CD8-positive, alpha-beta memory T cell (primary cell): Measurements from ENCODE around the gene ADGRB3. TPM values are rescaled to one million over a fixed set of nuclear protein-coding genes. Genes with fewer than 3 reads are reported as not detected.

Experiments used
- CTCF ChIA-PET: fragments of 350-600 bp; sonication (Branson Sonifier 250); formaldehyde crosslinking; loops from one replicate; lab custom pipeline; 2021; ENCODE audit warnings: antibody characterized with exemption; lab: Charles Lee
- POLR2A ChIA-PET: fragments of 350-600 bp; sonication (Branson Sonifier 250); formaldehyde crosslinking; loops from one replicate; lab custom pipeline; 2021; ENCODE audit warnings: antibody characterized with exemption; lab: Charles Lee
- DNase-seq, 5 donors: peaks; one replicate each; pipeline versions ENCODE4 v3.0.0 to v3.0.0-alpha.2; 2020 to 2022; ENCODE audit warnings: mixed read lengths in 1 of 5
- H3K27ac ChIP-seq: one replicate; pipeline ENCODE4 v1.7.0; 2013; ENCODE audit warnings: low read depth, mild to moderate bottlenecking, low read length, moderate library complexity
- H3K27me3 ChIP-seq: 2 replicates; pipeline ENCODE4 v1.7.0; 2013; ENCODE audit warnings: low read length, mild to moderate bottlenecking; ENCODE audit not compliant: insufficient read depth, poor library complexity, severe bottlenecking
- H3K36me3 ChIP-seq: 2 replicates; pipeline ENCODE4 v1.7.0; 2013; ENCODE audit warnings: mild to moderate bottlenecking, low read length, moderate library complexity; ENCODE audit not compliant: insufficient read depth
- H3K4me1 ChIP-seq: 2 replicates; pipeline ENCODE4 v1.7.0; 2013; ENCODE audit warnings: mild to moderate bottlenecking, low read length, moderate library complexity; ENCODE audit not compliant: insufficient read depth
- H3K4me3 ChIP-seq: 2 replicates; pipeline ENCODE4 v1.7.0; 2013; ENCODE audit warnings: mild to moderate bottlenecking, low read length
- H3K9me3 ChIP-seq: 2 replicates; pipeline ENCODE4 v1.7.0; 2013; ENCODE audit warnings: mild to moderate bottlenecking, low read length
- H3K27ac Mint-ChIP-seq, 8 donors: one replicate each; pipeline ENCODE4 v1.8.0; 2020 to 2021; ENCODE audit warnings: mixed read lengths in 8 of 8, mild to moderate bottlenecking in 6 of 8, inconsistent platforms in 3 of 8, moderate library complexity in 3 of 8
- H3K27me3 Mint-ChIP-seq, 2 donors: one replicate each; pipeline ENCODE4 v1.8.0; 2020 to 2021; ENCODE audit warnings: mixed read lengths in 2 of 2, mild to moderate bottlenecking in 1 of 2, moderate library complexity in 1 of 2
- H3K36me3 Mint-ChIP-seq, 3 donors: one replicate each; pipeline ENCODE4 v1.8.0; 2020 to 2021; ENCODE audit warnings: mixed read lengths in 3 of 3, inconsistent platforms in 1 of 3, mild to moderate bottlenecking in 1 of 3
- H3K4me1 Mint-ChIP-seq, 3 donors: one replicate each; pipeline ENCODE4 v1.8.0; 2020 to 2021; ENCODE audit warnings: mixed read lengths in 3 of 3, inconsistent platforms in 1 of 3, mild to moderate bottlenecking in 1 of 3
- H3K4me3 Mint-ChIP-seq, 7 donors: one replicate each; pipeline ENCODE4 v1.8.0; 2020 to 2021; ENCODE audit warnings: mixed read lengths in 7 of 7, mild to moderate bottlenecking in 6 of 7, moderate library complexity in 4 of 7, inconsistent platforms in 2 of 7
- H3K9me3 Mint-ChIP-seq, 5 donors: one replicate each; pipeline ENCODE4 v1.8.0; 2020 to 2022; ENCODE audit warnings: mixed read lengths in 5 of 5, mild to moderate bottlenecking in 3 of 5, moderate library complexity in 2 of 5, inconsistent platforms in 1 of 5
- polyA plus RNA-seq: library from polyadenylated mRNA; unstranded; fragments of 300-500 nt; fragmentation: Illumina TruSeq; gene quantifications from one replicate; pipeline ENCODE4 v1.2.3, GENCODE V29; 2021
- total RNA-seq, 2 experiments: library from RNA; stranded (reverse); gene quantifications; one replicate each; pipeline ENCODE4 v1.2.3, GENCODE V29; 2021

ADGRB3 gene
- total and polyA plus RNA-seq, 3 experiments from 2014 or later = not detected

GRCh38 chr6:68834551-68834950, 199.5 kb downstream of the ADGRB3 start:
- Histone ChIP-seq H3K4me1 (no peaks in the 10 kb centered on the region), H3K36me3 (no peaks in the 10 kb centered on the region), H3K4me3 (no peak overlapping the region), H3K27ac (no peak overlapping the region), H3K9me3 (no peaks in the 10 kb centered on the region), H3K27me3 (no peaks in the 10 kb centered on the region)
- H3K27me3 Mint-ChIP-seq = peaks cover 0 to 3% of the 10 kb centered on the region in 2 donors
- H3K4me3 Mint-ChIP-seq = no peak overlapping the region
- H3K36me3 Mint-ChIP-seq = no peaks in the 10 kb centered on the region
- H3K4me1 Mint-ChIP-seq = no peaks in the 10 kb centered on the region
- H3K27ac Mint-ChIP-seq = no peak overlapping the region
- no peak for DNase-seq
- ChIA-PET POLR2A (no interaction called here), CTCF (no interaction called here)
- peaks cover 0 to 17% (median 2%) of the 10 kb centered on the region in 5 donors for H3K9me3 Mint-ChIP-seq

DNA sequence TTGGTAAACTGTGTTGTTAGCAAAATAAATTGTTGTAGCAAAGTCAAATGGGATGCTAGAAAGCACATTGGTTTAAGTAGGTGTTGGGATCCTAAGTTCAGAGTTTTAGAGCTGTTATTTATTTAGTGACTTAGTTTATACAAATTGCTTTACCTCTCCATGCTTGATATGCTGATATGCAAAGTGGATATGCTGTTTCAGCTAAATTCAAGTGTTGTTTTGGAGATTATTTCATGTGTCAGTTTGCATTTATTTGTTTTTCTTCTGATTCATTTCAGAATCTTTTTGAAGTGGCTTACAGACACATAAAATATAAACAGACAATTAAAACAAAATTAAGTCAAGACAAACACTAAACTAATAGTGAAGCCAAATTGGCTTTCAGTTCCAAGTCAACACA, 203.5 kb downstream of the ADGRB3 start:
- no peaks in the 10 kb centered on the region for H3K27me3 Mint-ChIP-seq
- H3K27ac Mint-ChIP-seq = no peak overlapping the region
- CTCF ChIA-PET = no interaction called here
- no peaks in the 10 kb centered on the region for H3K9me3 ChIP-seq
- H3K4me3 Mint-ChIP-seq = no peak overlapping the region
- H3K4me3 ChIP-seq = no peak overlapping the region
- peaks cover 0 to 22% (median 8%) of the 10 kb centered on the region in 5 donors for H3K9me3 Mint-ChIP-seq
- DNase-seq = no peak
- no peaks in the 10 kb centered on the region for H3K4me1 Mint-ChIP-seq
- H3K4me1 ChIP-seq = no peaks in the 10 kb centered on the region
- H3K36me3 Mint-ChIP-seq = no peaks in the 10 kb centered on the region
- POLR2A ChIA-PET = no interaction called here
- no peaks in the 10 kb centered on the region for H3K27me3 ChIP-seq
- no peaks in the 10 kb centered on the region for H3K36me3 ChIP-seq
- H3K27ac ChIP-seq = no peak overlapping the region

DNA sequence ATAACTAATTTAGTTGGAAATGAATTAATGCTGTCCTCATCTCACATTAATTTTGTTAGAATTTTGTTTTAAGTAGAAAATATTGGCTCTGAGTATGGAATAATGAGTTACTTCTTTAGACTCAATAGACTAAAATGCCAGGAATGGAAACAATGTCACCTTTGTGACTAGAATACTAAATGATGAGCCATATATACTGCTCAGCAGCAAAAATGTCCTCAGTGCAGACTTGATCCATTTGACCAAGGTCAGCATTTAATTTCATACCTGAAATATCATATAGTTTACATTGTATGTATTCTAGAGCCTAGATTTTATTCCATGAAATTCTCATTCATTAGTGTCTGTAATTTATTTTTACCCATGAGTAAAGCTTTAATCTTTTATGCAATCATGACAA, 217.7 kb downstream of the ADGRB3 start:
- Mint-ChIP-seq H3K27ac (no peak overlapping the region), H3K27me3 (no peaks in the 10 kb centered on the region), H3K4me1 (no peaks in the 10 kb centered on the region), H3K4me3 (no peak overlapping the region), H3K36me3 (no peaks in the 10 kb centered on the region), H3K9me3 (peaks cover 0 to 9% (median 4%) of the 10 kb centered on the region in 5 donors)
- ChIA-PET POLR2A (no interaction called here), CTCF (no interaction called here)
- Histone ChIP-seq H3K4me3 (no peak overlapping the region), H3K9me3 (no peaks in the 10 kb centered on the region), H3K36me3 (no peaks in the 10 kb centered on the region), H3K27me3 (no peaks in the 10 kb centered on the region), H3K4me1 (no peaks in the 10 kb centered on the region), H3K27ac (no peak overlapping the region)
- DNase-seq = no peak

DNA sequence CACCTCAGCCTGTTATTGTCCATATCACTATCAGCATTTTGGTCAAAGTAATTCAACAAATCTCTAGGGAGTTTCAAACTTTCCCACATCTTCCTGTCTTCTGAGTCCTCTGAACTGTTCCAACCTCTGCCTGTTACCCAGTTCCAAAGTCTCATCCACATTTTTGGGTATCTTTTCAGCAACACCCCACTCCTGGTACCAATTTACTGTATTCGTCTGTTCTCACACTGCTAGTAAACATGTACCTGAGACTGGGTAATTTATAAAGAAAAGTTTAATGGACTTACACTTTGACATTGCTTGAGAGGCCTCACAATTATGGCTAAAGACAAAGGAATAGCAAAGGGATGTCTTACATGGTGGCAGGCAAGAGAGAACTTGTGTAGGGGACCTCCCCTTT, 224.2 kb downstream of the ADGRB3 start:
- Mint-ChIP-seq H3K4me1 (no peaks in the 10 kb centered on the region), H3K4me3 (no peak overlapping the region), H3K27me3 (no peaks in the 10 kb centered on the region), H3K36me3 (no peaks in the 10 kb centered on the region), H3K9me3 (peaks cover 9 to 34% (median 12%) of the 10 kb centered on the region in 5 donors), H3K27ac (no peak overlapping the region)
- Histone ChIP-seq H3K27ac (no peak overlapping the region), H3K4me1 (no peaks in the 10 kb centered on the region), H3K36me3 (no peaks in the 10 kb centered on the region), H3K4me3 (no peak overlapping the region), H3K27me3 (no peaks in the 10 kb centered on the region), H3K9me3 (no peaks in the 10 kb centered on the region)
- ChIA-PET CTCF (no interaction called here), POLR2A (no interaction called here)
- no peak for DNase-seq

GRCh38 chr6:68868646-68869045, 233.6 kb downstream of the ADGRB3 start:
- no peak overlapping the region for H3K4me3 Mint-ChIP-seq

GRCh38 chr6:68873236-68873635, 238.2 kb downstream of the ADGRB3 start:
- Histone ChIP-seq H3K9me3 (no peaks in the 10 kb centered on the region), H3K27ac (no peak overlapping the region), H3K4me1 (no peaks in the 10 kb centered on the region), H3K4me3 (no peak overlapping the region), H3K27me3 (no peaks in the 10 kb centered on the region), H3K36me3 (no peaks in the 10 kb centered on the region)
- DNase-seq = no peak
- ChIA-PET CTCF (no interaction called here), POLR2A (no interaction called here)
- no peak overlapping the region for H3K4me3 Mint-ChIP-seq
- H3K4me1 Mint-ChIP-seq = no peaks in the 10 kb centered on the region
- H3K36me3 Mint-ChIP-seq = no peaks in the 10 kb centered on the region
- no peaks in the 10 kb centered on the region for H3K27me3 Mint-ChIP-seq
- H3K9me3 Mint-ChIP-seq = peaks cover 0 to 11% (median under 1%) of the 10 kb centered on the region in 5 donors
- no peak overlapping the region for H3K27ac Mint-ChIP-seq

More at GRCh38 chr6:68868646-68869045, 233.6 kb downstream of the ADGRB3 start:
- Mint-ChIP-seq H3K4me1 (no peaks in the 10 kb centered on the region), H3K9me3 (peaks cover 0 to 22% (median 8%) of the 10 kb centered on the region in 5 donors), H3K36me3 (peaks cover 0 to 2% (median 0%) of the 10 kb centered on the region in 3 donors), H3K27me3 (no peaks in the 10 kb centered on the region), H3K27ac (no peak overlapping the region)
- H3K4me3 ChIP-seq = no peak overlapping the region
- no peaks in the 10 kb centered on the region for H3K27me3 ChIP-seq
- ChIA-PET POLR2A (no interaction called here), CTCF (no interaction called here)
- no peak overlapping the region for H3K27ac ChIP-seq
- no peaks in the 10 kb centered on the region for H3K36me3 ChIP-seq
- no peaks in the 10 kb centered on the region for H3K4me1 ChIP-seq
- H3K9me3 ChIP-seq = no peaks in the 10 kb centered on the region
- no peak for DNase-seq

DNA sequence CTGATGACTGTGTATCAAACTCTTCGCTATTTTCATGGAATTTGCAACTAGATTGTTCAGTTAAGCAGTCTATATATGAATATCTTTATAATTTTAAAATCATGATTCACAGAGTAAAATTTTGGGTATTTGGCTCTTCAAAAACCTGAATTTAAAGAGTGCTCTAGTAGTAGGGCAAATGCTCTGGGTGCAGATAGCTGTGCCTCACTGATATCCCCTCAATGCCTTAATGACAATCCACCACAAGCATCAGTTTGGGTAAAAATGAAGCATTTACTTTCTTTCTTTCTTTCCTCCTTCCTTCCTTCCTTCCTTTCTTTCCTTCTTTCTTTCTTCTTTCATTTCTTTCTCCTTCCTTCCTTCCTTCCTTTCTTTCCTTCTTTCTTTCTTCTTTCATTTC, 239.7 kb downstream of the ADGRB3 start:
- ChIA-PET CTCF (no interaction called here), POLR2A (no interaction called here)
- Mint-ChIP-seq H3K9me3 (peaks cover 0 to 11% (median 0%) of the 10 kb centered on the region in 5 donors), H3K27me3 (no peaks in the 10 kb centered on the region), H3K4me3 (no peak overlapping the region), H3K27ac (no peak overlapping the region), H3K4me1 (no peaks in the 10 kb centered on the region), H3K36me3 (no peaks in the 10 kb centered on the region)
- no peak for DNase-seq
- Histone ChIP-seq H3K4me1 (no peaks in the 10 kb centered on the region), H3K27me3 (no peaks in the 10 kb centered on the region), H3K27ac (no peak overlapping the region), H3K4me3 (no peak overlapping the region), H3K9me3 (no peaks in the 10 kb centered on the region), H3K36me3 (no peaks in the 10 kb centered on the region)

DNA sequence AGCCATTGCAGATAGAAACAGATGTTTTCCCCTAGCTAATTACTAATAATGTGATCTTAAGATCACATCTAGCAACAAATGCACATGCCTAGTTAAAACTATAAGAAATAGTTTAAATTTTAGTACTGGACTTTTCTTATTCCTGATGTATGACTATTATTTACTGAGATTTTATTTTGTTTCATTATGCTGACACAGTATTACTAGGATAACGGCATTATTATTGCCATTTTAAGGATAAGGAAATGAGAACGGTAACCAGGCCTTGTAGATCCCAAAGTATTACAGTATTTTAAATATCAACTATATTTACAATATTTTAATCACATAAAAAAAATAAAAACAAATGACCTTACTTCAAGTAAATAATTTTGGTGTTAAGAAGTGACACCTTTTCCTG, 240.3 kb downstream of the ADGRB3 start:
- Histone ChIP-seq H3K27me3 (no peaks in the 10 kb centered on the region), H3K27ac (no peak overlapping the region), H3K4me1 (no peaks in the 10 kb centered on the region), H3K9me3 (no peaks in the 10 kb centered on the region), H3K4me3 (no peak overlapping the region), H3K36me3 (no peaks in the 10 kb centered on the region)
- H3K4me3 Mint-ChIP-seq = no peak overlapping the region
- DNase-seq = no peak
- CTCF ChIA-PET = no interaction called here
- H3K9me3 Mint-ChIP-seq = peaks cover 0 to 10% (median 1%) of the 10 kb centered on the region in 5 donors
- H3K4me1 Mint-ChIP-seq = no peaks in the 10 kb centered on the region
- POLR2A ChIA-PET = no interaction called here
- no peaks in the 10 kb centered on the region for H3K27me3 Mint-ChIP-seq
- H3K36me3 Mint-ChIP-seq = no peaks in the 10 kb centered on the region
- H3K27ac Mint-ChIP-seq = no peak overlapping the region
